Activated CD8-positive, alpha-beta T cell treated with anti-CD3 and anti-CD28 coated beads for 36 hours (primary cell): Measurements from ENCODE around the gene LCN6. TPM values are rescaled to one million over a fixed set of nuclear protein-coding genes. Genes with fewer than 3 reads are reported as not detected.
"Not testable (repeated sequence)": the region's sequence is repeated elsewhere in the genome, so short reads cannot be mapped to it uniquely, and the experiment has no call there.

Experiments used
- ATAC-seq: fragments of 200-7000 bp; cut with Tn5 transposase; one replicate; pipeline ENCODE4 v1.10.0; 2021; ENCODE audit warnings: mild to moderate bottlenecking, moderate library complexity
- CTCF ChIA-PET: fragments of 350-600 bp; sonication (Branson Sonifier 250); formaldehyde crosslinking; loops from one replicate; lab custom pipeline; 2021; ENCODE audit warnings: antibody characterized with exemption; lab: Charles Lee
- POLR2A ChIA-PET: fragments of 350-600 bp; sonication (Branson Sonifier 250); formaldehyde crosslinking; loops from one replicate; lab custom pipeline; 2021; ENCODE audit warnings: antibody characterized with exemption; lab: Charles Lee
- DNase-seq: peaks from one replicate; pipeline ENCODE4 v3.0.0-alpha.2; 2020
- H3K27ac Mint-ChIP-seq: one replicate; pipeline ENCODE4 v1.8.0; 2021; ENCODE audit warnings: mild to moderate bottlenecking, mixed read lengths
- H3K27me3 Mint-ChIP-seq: one replicate; pipeline ENCODE4 v1.8.0; 2021; ENCODE audit warnings: mixed read lengths
- H3K36me3 Mint-ChIP-seq: one replicate; pipeline ENCODE4 v1.8.0; 2021; ENCODE audit warnings: low read depth, mixed read lengths
- H3K4me1 Mint-ChIP-seq: one replicate; pipeline ENCODE4 v1.8.0; 2021; ENCODE audit warnings: low read depth, mixed read lengths
- H3K4me3 Mint-ChIP-seq: one replicate; pipeline ENCODE4 v1.8.0; 2021; ENCODE audit warnings: mild to moderate bottlenecking, moderate library complexity, mixed read lengths
- H3K9me3 Mint-ChIP-seq: one replicate; pipeline ENCODE4 v1.8.0; 2021; ENCODE audit warnings: mixed read lengths
- intact Hi-C: fragments of 100-400 bp; cut with micrococcal nuclease; formaldehyde crosslinking; loops from one replicate; pipeline ENCODE4 v1.10.0; 2022
- total RNA-seq, 2 experiments: library from RNA; stranded (reverse); gene quantifications; one replicate each; pipeline ENCODE4 v1.2.3, GENCODE V29; 2021
- TF ChIP-seq, protein P1 (sequence below): fragments of 200-600 bp; IDR thresholded peaks from one replicate; pipeline ENCODE4 v1.8.0; 2022; ENCODE audit warnings: antibody characterized with exemption, mild to moderate bottlenecking

The LCN6 gene
- total RNA-seq, 2 experiments from 2014 or later, result not detected

- peaks cover 32% of the 10 kb centered on the region for H3K27me3 Mint-ChIP-seq
- no peaks in the 10 kb centered on the region for H3K9me3 Mint-ChIP-seq
- H3K36me3 Mint-ChIP-seq, result no peaks in the 10 kb centered on the region
- TF ChIP-seq, protein P1, sequence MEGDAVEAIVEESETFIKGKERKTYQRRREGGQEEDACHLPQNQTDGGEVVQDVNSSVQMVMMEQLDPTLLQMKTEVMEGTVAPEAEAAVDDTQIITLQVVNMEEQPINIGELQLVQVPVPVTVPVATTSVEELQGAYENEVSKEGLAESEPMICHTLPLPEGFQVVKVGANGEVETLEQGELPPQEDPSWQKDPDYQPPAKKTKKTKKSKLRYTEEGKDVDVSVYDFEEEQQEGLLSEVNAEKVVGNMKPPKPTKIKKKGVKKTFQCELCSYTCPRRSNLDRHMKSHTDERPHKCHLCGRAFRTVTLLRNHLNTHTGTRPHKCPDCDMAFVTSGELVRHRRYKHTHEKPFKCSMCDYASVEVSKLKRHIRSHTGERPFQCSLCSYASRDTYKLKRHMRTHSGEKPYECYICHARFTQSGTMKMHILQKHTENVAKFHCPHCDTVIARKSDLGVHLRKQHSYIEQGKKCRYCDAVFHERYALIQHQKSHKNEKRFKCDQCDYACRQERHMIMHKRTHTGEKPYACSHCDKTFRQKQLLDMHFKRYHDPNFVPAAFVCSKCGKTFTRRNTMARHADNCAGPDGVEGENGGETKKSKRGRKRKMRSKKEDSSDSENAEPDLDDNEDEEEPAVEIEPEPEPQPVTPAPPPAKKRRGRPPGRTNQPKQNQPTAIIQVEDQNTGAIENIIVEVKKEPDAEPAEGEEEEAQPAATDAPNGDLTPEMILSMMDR, result no peak
- ChIA-PET POLR2A (interaction anchor here (1.4 to 2.7 kb wide), 4 partner anchors 10 to 15 kb away, joined by 3 to 21 read pairs (median 6); no protein-coding TSS in a partner anchor), CTCF (interaction anchor here (1.2 to 1.4 kb wide), 2 partner anchors 14 to 19 kb away, joined by 3 read pairs; no protein-coding TSS in a partner anchor)
- intact Hi-C loops, result no loop called here
- ATAC-seq (no peak), DNase-seq (no peak)
- no peak overlapping the region for H3K27ac Mint-ChIP-seq
- peaks cover 2% of the 10 kb centered on the region for H3K4me1 Mint-ChIP-seq
- H3K4me3 Mint-ChIP-seq, result no peak overlapping the region
Measured at GRCh38 chr9:136712690-136713544, 35.4 kb downstream of the LCN6 start.

DNA sequence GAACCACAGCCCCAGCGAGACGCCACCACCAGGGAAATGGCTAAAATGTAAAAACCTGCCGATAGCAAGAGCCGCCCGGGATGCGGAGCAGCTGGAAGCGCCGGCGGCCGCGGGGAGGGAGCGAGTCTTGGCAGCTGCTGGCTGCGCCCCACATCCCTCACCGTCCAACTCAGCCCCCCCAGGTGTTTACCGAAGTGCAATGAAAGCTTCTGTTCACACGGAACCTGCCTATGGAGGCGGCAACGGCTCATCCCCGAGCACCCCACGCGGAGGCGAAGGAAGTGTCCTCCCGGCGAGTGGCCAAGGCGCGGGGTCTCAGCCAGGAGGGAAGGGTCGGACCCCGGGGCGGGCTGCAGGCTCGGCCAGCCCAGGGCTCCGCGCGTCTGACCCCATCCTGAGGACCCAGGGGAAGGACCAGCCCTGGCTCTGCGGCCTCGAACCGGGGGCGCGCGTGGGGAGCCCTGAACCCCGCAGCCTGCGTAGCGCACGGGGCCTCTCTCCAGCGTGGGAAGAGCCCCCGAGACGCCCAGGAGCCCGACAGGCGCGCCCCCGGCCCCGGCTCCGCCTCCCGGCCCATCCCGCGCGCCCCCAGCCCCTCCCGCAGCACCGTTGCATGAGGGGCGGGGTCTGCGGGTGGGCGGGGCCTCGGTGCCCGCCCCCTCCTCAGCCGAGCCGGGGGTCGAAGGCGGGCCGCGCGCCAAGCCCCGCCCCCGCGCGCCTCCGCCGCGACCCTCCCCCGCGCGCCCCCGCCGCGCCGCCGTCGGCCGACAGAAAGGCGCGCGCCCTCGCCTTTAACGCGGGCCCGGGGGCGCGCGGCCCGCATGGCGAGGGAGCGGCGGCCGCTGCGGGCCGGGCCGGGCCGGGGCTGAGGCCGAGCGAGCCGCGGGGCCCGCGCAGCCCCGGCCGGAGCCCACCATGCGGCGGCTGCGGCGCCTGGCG lies 36.3 kb downstream of the LCN6 start, which contains the start of gene DIPK1B:
DIPK1B (plus strand) TSS at position 822 of the 939 bp plus-strand sequence; CDS start at position 916, 94 bp downstream.
- H3K27me3 Mint-ChIP-seq, result peaks cover 32% of the 10 kb centered on the region

GRCh38 chr9:136711219-136711648 lies 37.1 kb downstream of the LCN6 start:
- CTCF ChIA-PET, H3K4me1 Mint-ChIP-seq, H3K36me3 Mint-ChIP-seq, H3K27ac Mint-ChIP-seq, H3K9me3 Mint-ChIP-seq, H3K4me3 Mint-ChIP-seq, DNase-seq, ATAC-seq, intact Hi-C loops: not testable (repeated sequence)
- H3K27me3 Mint-ChIP-seq, result peaks cover 30% of the 10 kb centered on the region
- POLR2A ChIA-PET, result interaction anchor here (1.1 kb wide), 1 partner anchor 11 kb away, joined by 4 read pairs; no protein-coding TSS in a partner anchor

More for the DNA sequence above, 36.3 kb downstream of the LCN6 start, which contains the start of gene DIPK1B:
- ATAC-seq, result peak; percentile 29
- no peaks in the 10 kb centered on the region for H3K9me3 Mint-ChIP-seq
- peaks cover 2% of the 10 kb centered on the region for H3K4me1 Mint-ChIP-seq
- H3K27ac Mint-ChIP-seq, result no peak within 1 kb of the TSS
- ChIA-PET CTCF (no interaction called here), POLR2A (interaction anchor here (1.1 kb wide), 1 partner anchor 11 kb away, joined by 4 read pairs; no protein-coding TSS in a partner anchor)
- TF ChIP-seq, protein P1, result no peak
- no peak for DNase-seq
- H3K36me3 Mint-ChIP-seq, result no peaks in the 10 kb centered on the region
- peak within 1 kb of the TSS; percentile 21 for H3K4me3 Mint-ChIP-seq
- intact Hi-C loops, result no loop called here

- H3K9me3 Mint-ChIP-seq, result no peaks in the 10 kb centered on the region
- peaks cover 26% of the 10 kb centered on the region for H3K27me3 Mint-ChIP-seq
- intact Hi-C loops, result no loop called here
- ATAC-seq (no peak), DNase-seq (no peak)
- peaks cover 2% of the 10 kb centered on the region for H3K4me1 Mint-ChIP-seq
- no peak overlapping the region for H3K27ac Mint-ChIP-seq
- H3K36me3 Mint-ChIP-seq, result no peaks in the 10 kb centered on the region
- H3K4me3 Mint-ChIP-seq, result no peak overlapping the region
- CTCF ChIA-PET, result no interaction called here
- TF ChIP-seq, protein P1, result no peak
- POLR2A ChIA-PET, result no interaction called here
Measured at GRCh38 chr9:136710543-136710942, 37.8 kb downstream of the LCN6 start.
